ENCODE data around the gene IGSF3.
"Not testable (repeated sequence)": the region's sequence is repeated elsewhere in the genome, so short reads cannot be mapped to it uniquely, and the experiment has no call there.

The IGSF3 gene

GRCh38 chr1:116593977-116594376, 73.6 kb downstream of the IGSF3 start:
- not testable (repeated sequence) for DNase-seq

- not testable (repeated sequence) for DNase-seq
These were observed 74.1 kb downstream of the IGSF3 start for GRCh38 chr1:116593401-116593800.

- not testable (repeated sequence) for DNase-seq
These were observed 75.5 kb downstream of the IGSF3 start for GRCh38 chr1:116591951-116592605.

- DNase-seq, result not testable (repeated sequence)
These were observed 76.3 kb downstream of the IGSF3 start for GRCh38 chr1:116591006-116591950.

- DNase-seq, result not testable (repeated sequence)
These were observed 77.1 kb downstream of the IGSF3 start for GRCh38 chr1:116590359-116591005.

- not testable (repeated sequence) for DNase-seq
These were observed 78.3 kb downstream of the IGSF3 start for GRCh38 chr1:116589101-116589735.

- DNase-seq, result no peak
These were observed 79.9 kb downstream of the IGSF3 start for GRCh38 chr1:116587501-116588227.

- no peak for DNase-seq
These were observed 80.8 kb downstream of the IGSF3 start for GRCh38 chr1:116586741-116587143.

- no peak for DNase-seq
These were observed 81.6 kb downstream of the IGSF3 start for GRCh38 chr1:116585886-116586285.

GRCh38 chr1:116581323-116581885, 86.1 kb downstream of the IGSF3 start:
- no peak for DNase-seq

GRCh38 chr1:116580446-116581322, 86.8 kb downstream of the IGSF3 start:
- no peak for DNase-seq

GRCh38 chr1:116579259-116579875, 88.2 kb downstream of the IGSF3 start:
- no peak for DNase-seq

GRCh38 chr1:116578581-116578980, 89.0 kb downstream of the IGSF3 start:
- DNase-seq, result no peak

GRCh38 chr1:116577759-116578314, 89.7 kb downstream of the IGSF3 start:
- DNase-seq, result no peak

GRCh38 chr1:116574581-116575291, 92.8 kb downstream of the IGSF3 start:
- peak; percentile 34 for DNase-seq

- DNase-seq, result no peak
These were observed 94.0 kb downstream of the IGSF3 start for GRCh38 chr1:116573431-116574095.

- DNase-seq, result no peak
These were observed 94.6 kb downstream of the IGSF3 start for GRCh38 chr1:116572771-116573430.

- no peak for DNase-seq
These were observed 95.4 kb downstream of the IGSF3 start for GRCh38 chr1:116572099-116572498.
